OCI-LY7 (cell line): ENCODE measurements around the gene SNX20. TPM values are rescaled to one million over a fixed set of nuclear protein-coding genes. Genes with fewer than 3 reads are reported as not detected.
A peak's percentile ranks its signal among the peaks of the same experiment; 100 is the strongest.

Experiments
- BruUV-seq: library from RNA; stranded (reverse); fragments of 400-500 nt; replicated peaks from 2 replicates; lab custom pipeline; 2021; lab: Mats Ljungman, UMichigan
- CTCF ChIA-PET: fragments of 300-600 bp; sonication (Branson Sonifier 250); formaldehyde crosslinking; loops from one replicate; lab custom pipeline; 2022; ENCODE audit warnings: antibody characterized with exemption; ENCODE audit not compliant: unreplicated experiment; lab: Charles Lee
- POLR2A ChIA-PET: fragments of 300-600 bp; sonication (Branson Sonifier 250); formaldehyde crosslinking; loops from one replicate; lab custom pipeline; 2022; ENCODE audit warnings: antibody characterized with exemption; lab: Charles Lee
- DNase-seq: peaks from one replicate; pipeline ENCODE4 v3.0.0-alpha.2; 2015; ENCODE audit warnings: low spot score
- H2AFZ ChIP-seq: fragments of 200-600 bp; sonication (generic), shearing (Covaris generic); 2 replicates; pipeline ENCODE4 v1.6.1; 2014; ENCODE audit warnings: mild to moderate bottlenecking, antibody characterized with exemption, low read length, moderate library complexity
- H3K27ac ChIP-seq: fragments of 200-600 bp; sonication (generic); 2 replicates; pipeline ENCODE4 v1.5.1; 2014; ENCODE audit warnings: mixed run types, low read depth, mild to moderate bottlenecking, moderate library complexity, low read length, inconsistent platforms; ENCODE audit not compliant: poor library complexity, severe bottlenecking
- H3K36me3 ChIP-seq: fragments of 200-600 bp; sonication (generic); 2 replicates; pipeline ENCODE4 v1.6.1; 2014; ENCODE audit warnings: mild to moderate bottlenecking, antibody characterized with exemption, low read length, moderate library complexity, mixed read lengths; ENCODE audit not compliant: insufficient read depth
- H3K4me1 ChIP-seq: fragments of 200-600 bp; sonication (generic); 2 replicates; pipeline ENCODE4 v1.5.1; 2014; ENCODE audit warnings: mild to moderate bottlenecking, low read length; ENCODE audit not compliant: insufficient read depth, poor library complexity, severe bottlenecking
- H3K4me2 ChIP-seq: fragments of 200-600 bp; sonication (generic); 2 replicates; pipeline ENCODE4 v1.6.1; 2014; ENCODE audit warnings: mild to moderate bottlenecking, low read length
- H3K4me3 ChIP-seq: fragments of 200-600 bp; sonication (generic); 2 replicates; pipeline ENCODE4 v1.5.1; 2014; ENCODE audit warnings: mild to moderate bottlenecking, low read depth, low read length; ENCODE audit not compliant: poor library complexity, severe bottlenecking
- H3K79me2 ChIP-seq: fragments of 200-600 bp; sonication (generic); 2 replicates; pipeline ENCODE4 v1.6.1; 2016; ENCODE audit warnings: low read depth, mild to moderate bottlenecking, low read length, moderate library complexity, mixed read lengths; ENCODE audit not compliant: insufficient read depth
- H3K9me2 ChIP-seq: fragments of 200-600 bp; sonication (generic); 2 replicates; pipeline ENCODE4 v1.6.1; 2016; ENCODE audit warnings: mild to moderate bottlenecking, low read length, mixed read lengths; ENCODE audit not compliant: insufficient read depth
- H3K9me3 ChIP-seq: fragments of 200-600 bp; sonication (generic); 2 replicates; pipeline ENCODE4 v1.6.1; 2014; ENCODE audit warnings: mild to moderate bottlenecking, mixed run types, low read length, mixed read lengths
- H4K20me1 ChIP-seq: fragments of 200-600 bp; sonication (generic); 2 replicates; pipeline ENCODE4 v1.6.1; 2014; ENCODE audit warnings: mild to moderate bottlenecking, antibody characterized with exemption, low read length, moderate library complexity, mixed read lengths; ENCODE audit not compliant: insufficient read depth
- CTCF ChIP-seq: fragments of 200-600 bp; sonication (generic); conservative IDR thresholded peaks from 2 replicates; pipeline ENCODE4 v1.5.1; 2014; ENCODE audit warnings: mild to moderate bottlenecking, antibody characterized with exemption, low read length, moderate library complexity, mixed read lengths
- EZH2phosphoT487 ChIP-seq: fragments of 200-600 bp; sonication (generic); IDR thresholded peaks from 2 replicates; pipeline ENCODE4 v1.6.1; 2018; ENCODE audit warnings: low read depth, borderline replicate concordance, mild to moderate bottlenecking, mixed run types, antibody characterized with exemption, low read length, moderate library complexity, mixed read lengths
- intact Hi-C: fragments of 100-400 bp; cut with micrococcal nuclease; formaldehyde crosslinking; loops from one replicate; pipeline ENCODE4 v1.10.0; 2022; ENCODE audit not compliant: unreplicated experiment
- total RNA-seq, 2 experiments: library from RNA; depleted of rRNA in 1 of 2; stranded (reverse); fragments of >200 nt in 1 of 2; shearing (Covaris generic) in 1 of 2; gene quantifications; 2 replicates each; pipeline ENCODE4 v1.2.3, GENCODE V29; 2014 to 2022

The SNX20 gene
- total RNA-seq, 2 experiments from 2014 or later, result 1.3 to 5.8 TPM

- Histone ChIP-seq H3K9me3 (no peaks in the 10 kb centered on the region), H3K79me2 (no peaks in the 10 kb centered on the region), H3K4me1 (no peaks in the 10 kb centered on the region), H4K20me1 (no peaks in the 10 kb centered on the region), H3K4me2 (no peak overlapping the region), H3K36me3 (no peaks in the 10 kb centered on the region), H3K4me3 (no peak overlapping the region), H3K27ac (no peak overlapping the region), H2AFZ (peak overlapping the region; percentile 75; the same call in 1 of the 2 replicates), H3K9me2 (no peaks in the 10 kb centered on the region)
- TF ChIP-seq EZH2phosphoT487 (no peak), CTCF (no peak)
- CTCF ChIA-PET, result no interaction called here
- POLR2A ChIA-PET, result no interaction called here
- no TSS peak for BruUV-seq
- DNase-seq, result peak; percentile 29
- intact Hi-C loops, result no loop called here
Observed at GRCh38 chr16:50635505-50636392, 45.4 kb downstream of the SNX20 start.

GRCh38 chr16:50634947-50635346 lies 46.2 kb downstream of the SNX20 start:
- ChIA-PET CTCF (no interaction called here), POLR2A (no interaction called here)
- intact Hi-C loops, result no loop called here
- no peak overlapping the region for H2AFZ ChIP-seq
- no peak overlapping the region for H3K27ac ChIP-seq
- no peak overlapping the region for H3K4me3 ChIP-seq
- BruUV-seq, result no TSS peak
- no peak for TF ChIP-seq CTCF
- no peak for TF ChIP-seq EZH2phosphoT487
- H3K36me3 ChIP-seq, result no peaks in the 10 kb centered on the region
- H3K9me2 ChIP-seq, result no peaks in the 10 kb centered on the region
- H3K9me3 ChIP-seq, result no peaks in the 10 kb centered on the region
- no peaks in the 10 kb centered on the region for H3K4me1 ChIP-seq
- no peaks in the 10 kb centered on the region for H4K20me1 ChIP-seq
- H3K79me2 ChIP-seq, result no peaks in the 10 kb centered on the region
- DNase-seq, result no peak
- H3K4me2 ChIP-seq, result no peak overlapping the region

- TF ChIP-seq CTCF (no peak), EZH2phosphoT487 (no peak)
Observed at GRCh38 chr16:50634090-50634489, 47.0 kb downstream of the SNX20 start.

More at GRCh38 chr16:50634090-50634489, 47.0 kb downstream of the SNX20 start:
- no peak for DNase-seq
- Histone ChIP-seq H3K27ac (no peak overlapping the region), H2AFZ (no peak overlapping the region), H3K4me3 (no peak overlapping the region), H4K20me1 (no peaks in the 10 kb centered on the region), H3K79me2 (no peaks in the 10 kb centered on the region), H3K4me2 (no peak overlapping the region), H3K36me3 (no peaks in the 10 kb centered on the region), H3K9me3 (no peaks in the 10 kb centered on the region), H3K4me1 (no peaks in the 10 kb centered on the region), H3K9me2 (no peaks in the 10 kb centered on the region)
- intact Hi-C loops, result no loop called here
- ChIA-PET POLR2A (interaction anchor here (0.7 kb wide), 1 partner anchor 320 kb away, joined by 3 read pairs; no protein-coding TSS in a partner anchor), CTCF (interaction anchor here (1.0 kb wide), 1 partner anchor 172 kb away, joined by 3 read pairs; no protein-coding TSS in a partner anchor)
- no TSS peak for BruUV-seq
